Astrocyte (in vitro differentiated cells and primary cell): Measurements from ENCODE around the gene NDUFB6. TPM values are rescaled to one million over a fixed set of nuclear protein-coding genes. Genes with fewer than 3 reads are reported as not detected.
"Not testable (repeated sequence)": the region's sequence is repeated elsewhere in the genome, so short reads cannot be mapped to it uniquely, and the experiment has no call there.

Source experiments
- DNase-seq: peaks from one replicate; pipeline ENCODE4 v3.0.0-alpha.2; 2010; ENCODE audit warnings: low read depth
- FAIRE-seq: peaks from 2 replicates; lab custom pipeline; 2011; peaks lifted over from hg19 to GRCh38; lab: Jason Lieb, UNC
- H2AFZ ChIP-seq: 2 replicates; pipeline ENCODE4 v1.6.0; 2012; ENCODE audit warnings: low read depth, low read length, inconsistent platforms
- H3K27ac ChIP-seq: 2 replicates; pipeline ENCODE4 v1.5.1; 2011; ENCODE audit warnings: low read depth, low read length, inconsistent platforms
- H3K27me3 ChIP-seq: 2 replicates; pipeline ENCODE4 v1.6.0; 2011; ENCODE audit warnings: low read length, inconsistent platforms; ENCODE audit not compliant: insufficient read depth
- H3K36me3 ChIP-seq: 2 replicates; pipeline ENCODE4 v1.5.1; 2011; ENCODE audit warnings: low read length, inconsistent platforms; ENCODE audit not compliant: insufficient read depth
- H3K4me1 ChIP-seq: 2 replicates; pipeline ENCODE4 v1.5.1; 2011; ENCODE audit warnings: low read length, inconsistent platforms; ENCODE audit not compliant: insufficient read depth
- H3K4me2 ChIP-seq: 2 replicates; pipeline ENCODE4 v1.6.0; 2012; ENCODE audit warnings: low read length, inconsistent platforms
- H3K4me3 ChIP-seq: 2 replicates; pipeline ENCODE4 v1.5.1; 2011; ENCODE audit warnings: low read depth, mild to moderate bottlenecking, low read length, inconsistent platforms; ENCODE audit not compliant: insufficient read depth
- H3K79me2 ChIP-seq: 2 replicates; pipeline ENCODE4 v1.6.0; 2012; ENCODE audit warnings: mild to moderate bottlenecking, low read length, inconsistent platforms; ENCODE audit not compliant: insufficient read depth
- H3K9ac ChIP-seq: 2 replicates; pipeline ENCODE4 v1.6.0; 2012; ENCODE audit warnings: mild to moderate bottlenecking, low read length, inconsistent platforms
- H3K9me3 ChIP-seq: 2 replicates; pipeline ENCODE4 v1.5.1; 2012; ENCODE audit warnings: low read depth, mild to moderate bottlenecking, low read length, inconsistent platforms; ENCODE audit not compliant: insufficient read depth
- H4K20me1 ChIP-seq: 2 replicates; pipeline ENCODE4 v1.6.0; 2012; ENCODE audit warnings: low read length, inconsistent platforms; ENCODE audit not compliant: insufficient read depth
- H3K27ac Mint-ChIP-seq: one replicate; pipeline ENCODE4 v1.8.0; 2021; ENCODE audit warnings: mild to moderate bottlenecking, mixed read lengths; ENCODE audit not compliant: unreplicated experiment
- H3K27me3 Mint-ChIP-seq: one replicate; pipeline ENCODE4 v1.8.0; 2021; ENCODE audit warnings: low read depth, mixed read lengths; ENCODE audit not compliant: unreplicated experiment
- H3K36me3 Mint-ChIP-seq: one replicate; pipeline ENCODE4 v1.8.0; 2021; ENCODE audit warnings: low read depth, mixed read lengths; ENCODE audit not compliant: unreplicated experiment
- H3K4me1 Mint-ChIP-seq: one replicate; pipeline ENCODE4 v1.8.0; 2021; ENCODE audit warnings: low read depth, mixed read lengths; ENCODE audit not compliant: unreplicated experiment
- H3K4me3 Mint-ChIP-seq: one replicate; pipeline ENCODE4 v1.8.0; 2021; ENCODE audit warnings: mild to moderate bottlenecking, moderate library complexity, mixed read lengths; ENCODE audit not compliant: unreplicated experiment
- H3K9me3 Mint-ChIP-seq: one replicate; pipeline ENCODE4 v1.8.0; 2021; ENCODE audit warnings: mild to moderate bottlenecking, mixed read lengths; ENCODE audit not compliant: unreplicated experiment
- EZH2 ChIP-seq: IDR thresholded peaks from 2 replicates; pipeline ENCODE4 v1.6.1; 2012; ENCODE audit warnings: mild to moderate bottlenecking, low read length, inconsistent platforms; ENCODE audit not compliant: insufficient read depth
- total RNA-seq: library from RNA; stranded (reverse); gene quantifications from 2 replicates; pipeline ENCODE4 v1.2.1, GENCODE V29; 2021
- TF ChIP-seq, protein P1 (sequence below): IDR thresholded peaks from 2 replicates; pipeline ENCODE4 v1.5.1; 2011; ENCODE audit warnings: low read depth, mild to moderate bottlenecking, inconsistent platforms, low read length, moderate library complexity; ENCODE audit not compliant: insufficient read depth

Gene NDUFB6
- total RNA-seq, 1 donor from 2014 or later: 56.7 TPM

DNA sequence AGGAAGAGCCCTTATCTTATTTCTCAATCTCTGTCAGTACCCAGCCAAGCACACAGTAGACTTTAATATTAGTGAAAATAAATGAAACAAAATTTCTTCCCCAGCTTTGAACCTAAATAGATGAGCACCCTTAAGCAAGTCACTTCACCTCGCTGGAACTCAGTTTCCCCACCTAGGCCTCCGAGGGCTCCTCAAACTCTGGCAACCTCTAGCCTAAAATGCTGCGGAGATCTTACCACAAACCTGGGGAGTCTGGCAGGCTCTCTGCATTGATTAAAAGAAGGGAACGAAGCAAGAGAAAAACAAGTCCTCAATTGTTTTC is 47.3 kb downstream of the NDUFB6 start:
- FAIRE-seq (no peak), DNase-seq (no peak)
- no peaks in the 10 kb centered on the region for H3K27me3 Mint-ChIP-seq
- H3K27ac Mint-ChIP-seq: peak overlapping the region; percentile 96
- Histone ChIP-seq H3K4me2 (peak overlapping the region; percentile 96), H3K9ac (peak overlapping the region; percentile 88), H3K27me3 (no peaks in the 10 kb centered on the region), H3K36me3 (no peaks in the 10 kb centered on the region), H3K4me3 (peak overlapping the region; percentile 95), H4K20me1 (peaks cover 7% of the 10 kb centered on the region), H2AFZ (peak overlapping the region; percentile 68), H3K9me3 (no peaks in the 10 kb centered on the region), H3K4me1 (peaks cover 8% of the 10 kb centered on the region), H3K27ac (peak overlapping the region; percentile 68), H3K79me2 (peaks cover 30% of the 10 kb centered on the region)
- H3K4me1 Mint-ChIP-seq: peaks cover 21% of the 10 kb centered on the region
- peaks cover 5% of the 10 kb centered on the region for H3K9me3 Mint-ChIP-seq
- TF ChIP-seq EZH2: no peak
- TF ChIP-seq, protein P1, sequence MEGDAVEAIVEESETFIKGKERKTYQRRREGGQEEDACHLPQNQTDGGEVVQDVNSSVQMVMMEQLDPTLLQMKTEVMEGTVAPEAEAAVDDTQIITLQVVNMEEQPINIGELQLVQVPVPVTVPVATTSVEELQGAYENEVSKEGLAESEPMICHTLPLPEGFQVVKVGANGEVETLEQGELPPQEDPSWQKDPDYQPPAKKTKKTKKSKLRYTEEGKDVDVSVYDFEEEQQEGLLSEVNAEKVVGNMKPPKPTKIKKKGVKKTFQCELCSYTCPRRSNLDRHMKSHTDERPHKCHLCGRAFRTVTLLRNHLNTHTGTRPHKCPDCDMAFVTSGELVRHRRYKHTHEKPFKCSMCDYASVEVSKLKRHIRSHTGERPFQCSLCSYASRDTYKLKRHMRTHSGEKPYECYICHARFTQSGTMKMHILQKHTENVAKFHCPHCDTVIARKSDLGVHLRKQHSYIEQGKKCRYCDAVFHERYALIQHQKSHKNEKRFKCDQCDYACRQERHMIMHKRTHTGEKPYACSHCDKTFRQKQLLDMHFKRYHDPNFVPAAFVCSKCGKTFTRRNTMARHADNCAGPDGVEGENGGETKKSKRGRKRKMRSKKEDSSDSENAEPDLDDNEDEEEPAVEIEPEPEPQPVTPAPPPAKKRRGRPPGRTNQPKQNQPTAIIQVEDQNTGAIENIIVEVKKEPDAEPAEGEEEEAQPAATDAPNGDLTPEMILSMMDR: no peak
- H3K4me3 Mint-ChIP-seq: peak overlapping the region; percentile 97
- H3K36me3 Mint-ChIP-seq: peaks cover 30% of the 10 kb centered on the region

GRCh38 chr9:32524892-32525708 is 47.9 kb downstream of the NDUFB6 start:
- Mint-ChIP-seq H3K27me3 (no peaks in the 10 kb centered on the region), H3K4me1 (peaks cover 23% of the 10 kb centered on the region), H3K9me3 (peaks cover 5% of the 10 kb centered on the region), H3K4me3 (peak overlapping the region; percentile 97), H3K36me3 (peaks cover 30% of the 10 kb centered on the region), H3K27ac (peak overlapping the region; percentile 96)
- no peaks in the 10 kb centered on the region for H3K36me3 ChIP-seq
- H4K20me1 ChIP-seq: peaks cover 7% of the 10 kb centered on the region
- peak; percentile 12 for DNase-seq
- TF ChIP-seq EZH2: no peak
- TF ChIP-seq, protein P1: no peak
- H3K4me1 ChIP-seq: peaks cover 8% of the 10 kb centered on the region
- H3K4me3 ChIP-seq: peak overlapping the region; percentile 95
- no peaks in the 10 kb centered on the region for H3K9me3 ChIP-seq
- H3K9ac ChIP-seq: peak overlapping the region; percentile 88
- no peak for FAIRE-seq
- H3K79me2 ChIP-seq: peaks cover 30% of the 10 kb centered on the region
- H3K27ac ChIP-seq: peak overlapping the region; percentile 68
- peak overlapping the region; percentile 96 for H3K4me2 ChIP-seq
- H2AFZ ChIP-seq: peak overlapping the region; percentile 68
- H3K27me3 ChIP-seq: no peaks in the 10 kb centered on the region

DNA sequence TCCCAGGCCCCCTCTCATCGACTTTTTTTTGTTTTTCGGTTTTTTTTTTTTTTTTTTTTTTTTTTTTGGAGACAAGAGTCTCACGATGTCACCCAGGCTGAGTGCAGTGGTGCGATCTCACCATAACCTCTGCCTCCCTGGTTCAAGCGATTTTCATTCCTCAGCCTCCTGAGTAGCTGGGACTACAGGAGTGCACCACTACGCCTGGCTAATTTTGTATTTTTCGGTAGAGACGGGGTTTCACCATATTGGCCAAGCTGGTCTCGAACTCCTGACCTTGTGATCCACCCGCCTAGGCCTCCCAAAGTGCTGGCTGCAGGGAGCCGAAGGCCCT is 48.4 kb downstream of the NDUFB6 start:
- Mint-ChIP-seq H3K27ac (peak overlapping the region; percentile 96), H3K4me3 (peak overlapping the region; percentile 97), H3K4me1 (peaks cover 23% of the 10 kb centered on the region), H3K36me3 (peaks cover 30% of the 10 kb centered on the region)
- H3K27me3 Mint-ChIP-seq, H3K4me1 ChIP-seq, H3K27me3 ChIP-seq, H3K4me3 ChIP-seq, H3K36me3 ChIP-seq, H2AFZ ChIP-seq, DNase-seq, H4K20me1 ChIP-seq, H3K9me3 ChIP-seq, H3K27ac ChIP-seq, H3K9me3 Mint-ChIP-seq, FAIRE-seq: not testable (repeated sequence)
- peaks cover 30% of the 10 kb centered on the region for H3K79me2 ChIP-seq
- peak overlapping the region; percentile 88 for H3K9ac ChIP-seq
- peak overlapping the region; percentile 96 for H3K4me2 ChIP-seq
